PC-9 (cell line): ENCODE results near the gene HOXB3. TPM values are rescaled to one million over a fixed set of nuclear protein-coding genes. Genes with fewer than 3 reads are reported as not detected.
A peak's percentile ranks its signal among the peaks of the same experiment; 100 is the strongest.

Experiments used
- BruUV-seq: library from RNA; stranded (reverse); fragments of 400-500 nt; replicated peaks from 2 replicates; lab custom pipeline; 2021; lab: Mats Ljungman, UMichigan
- CTCF ChIA-PET: fragments of 300-600 bp; sonication (Branson Sonifier 250); formaldehyde crosslinking; loops from one replicate; lab custom pipeline; 2022; ENCODE audit warnings: antibody characterized with exemption; lab: Charles Lee
- POLR2A ChIA-PET: fragments of 300-600 bp; sonication (Branson Sonifier 250); formaldehyde crosslinking; loops from one replicate; lab custom pipeline; 2022; ENCODE audit warnings: antibody characterized with exemption; ENCODE audit not compliant: unreplicated experiment; lab: Charles Lee
- DNase-seq, 2 experiments: peaks; one replicate each; pipeline versions ENCODE4 v3.0.0 to v3.0.0-alpha.2; 2015 to 2022; ENCODE audit warnings: mixed read lengths in 1 of 2
- H2AFZ ChIP-seq: fragments of 200-600 bp; sonication (generic); 2 replicates; pipeline ENCODE4 v1.8.1; 2017; ENCODE audit warnings: antibody characterized with exemption
- H3F3A ChIP-seq: fragments of 200-600 bp; sonication (generic); 2 replicates; pipeline ENCODE4 v1.8.1; 2017; ENCODE audit warnings: antibody characterized with exemption, mild to moderate bottlenecking, low read depth; ENCODE audit not compliant: insufficient read depth
- H3K27ac ChIP-seq: fragments of 200-600 bp; sonication (generic); 2 replicates; pipeline ENCODE4 v1.6.1; 2016; ENCODE audit warnings: mixed run types
- H3K27me3 ChIP-seq: fragments of 200-600 bp; sonication (generic); 2 replicates; pipeline ENCODE4 v1.6.1; 2016; ENCODE audit warnings: low read depth, mixed run types; ENCODE audit not compliant: insufficient read depth
- H3K36me3 ChIP-seq: fragments of 200-600 bp; sonication (generic); 2 replicates; pipeline ENCODE4 v1.6.1; 2016; ENCODE audit warnings: low read depth, mixed run types
- H3K4me1 ChIP-seq: fragments of 200-600 bp; sonication (generic); replicated peaks from 2 replicates; pipeline ENCODE4 v1.6.1; 2016; ENCODE audit warnings: mixed run types; ENCODE audit not compliant: insufficient read depth
- H3K4me2 ChIP-seq: fragments of 200-600 bp; sonication (generic); 2 replicates; pipeline ENCODE4 v1.6.1; 2017; ENCODE audit warnings: mixed run types
- H3K4me3 ChIP-seq: fragments of 200-600 bp; sonication (generic); 2 replicates; pipeline ENCODE4 v1.6.1; 2016; ENCODE audit warnings: mixed run types
- H3K79me2 ChIP-seq: fragments of 200-600 bp; sonication (generic); 2 replicates; pipeline ENCODE4 v1.6.1; 2017; ENCODE audit warnings: low read depth, mixed run types
- H3K9me2 ChIP-seq: fragments of 200-600 bp; sonication (generic); 2 replicates; pipeline ENCODE4 v1.8.1; 2017; ENCODE audit warnings: mild to moderate bottlenecking; ENCODE audit not compliant: insufficient read depth
- H3K9me3 ChIP-seq: fragments of 200-600 bp; sonication (generic); 2 replicates; pipeline ENCODE4 v1.8.1; 2016; ENCODE audit warnings: low read depth; ENCODE audit not compliant: insufficient read depth
- H4K20me1 ChIP-seq: fragments of 200-600 bp; sonication (generic); 2 replicates; pipeline ENCODE4 v1.8.1; 2017; ENCODE audit not compliant: insufficient read depth
- CTCF ChIP-seq: fragments of 200-600 bp; sonication (generic); conservative IDR thresholded peaks from 2 replicates; pipeline ENCODE4 v1.6.1; 2017; ENCODE audit warnings: mixed run types, antibody characterized with exemption, mild to moderate bottlenecking, moderate library complexity
- EZH2 ChIP-seq: fragments of 200-600 bp; sonication (generic); IDR thresholded peaks from 2 replicates; pipeline ENCODE4 v1.8.0; 2017; ENCODE audit warnings: antibody characterized with exemption, low read depth
- intact Hi-C: fragments of 100-400 bp; cut with micrococcal nuclease; formaldehyde crosslinking; loops from one replicate; pipeline ENCODE4 v1.10.0; 2022; ENCODE audit not compliant: unreplicated experiment
- total RNA-seq: library from RNA; stranded (reverse); gene quantifications from 2 replicates; pipeline ENCODE4 v1.2.3, GENCODE V29; 2021

HOXB3 gene
- total RNA-seq, 1 experiment from 2014 or later = 19.1 TPM

- TF ChIP-seq EZH2 (no peak), CTCF (no peak)
- Histone ChIP-seq H3K27ac (no peak overlapping the region), H3K4me3 (no peak overlapping the region), H2AFZ (no peak overlapping the region), H3K27me3 (no peaks in the 10 kb centered on the region), H3K9me2 (no peaks in the 10 kb centered on the region), H3K36me3 (no peaks in the 10 kb centered on the region), H3K4me2 (no peak overlapping the region), H4K20me1 (no peaks in the 10 kb centered on the region), H3F3A (peaks cover 24% of the 10 kb centered on the region), H3K79me2 (no peaks in the 10 kb centered on the region), H3K9me3 (no peaks in the 10 kb centered on the region), H3K4me1 (peaks cover 22% of the 10 kb centered on the region)
- ChIA-PET CTCF (interaction anchor here (0.6 kb wide), 1 partner anchor 1818 kb away, joined by 3 read pairs; no protein-coding TSS in a partner anchor), POLR2A (interaction anchor here (0.7 kb wide), 1 partner anchor 53 kb away, joined by 3 read pairs; no protein-coding TSS in a partner anchor)
- intact Hi-C loops = no loop called here
- BruUV-seq = no TSS peak
- DNase-seq = no peak
These were observed 76.2 kb downstream of the HOXB3 start for GRCh38 chr17:48513666-48514455.

- H3K79me2 ChIP-seq = no peaks in the 10 kb centered on the region
- H3K36me3 ChIP-seq = no peaks in the 10 kb centered on the region
- peaks cover 24% of the 10 kb centered on the region for H3F3A ChIP-seq
- H2AFZ ChIP-seq = no peak overlapping the region
- H4K20me1 ChIP-seq = no peaks in the 10 kb centered on the region
- peaks cover 22% of the 10 kb centered on the region for H3K4me1 ChIP-seq
- H3K4me3 ChIP-seq = no peak overlapping the region
- H3K4me2 ChIP-seq = no peak overlapping the region
- CTCF ChIA-PET = interaction anchor here (0.6 kb wide), 1 partner anchor 1819 kb away, joined by 3 read pairs; no protein-coding TSS in a partner anchor
- POLR2A ChIA-PET = no interaction called here
- H3K9me3 ChIP-seq = no peaks in the 10 kb centered on the region
- intact Hi-C loops = no loop called here
- no TSS peak for BruUV-seq
- H3K27me3 ChIP-seq = no peaks in the 10 kb centered on the region
- H3K9me2 ChIP-seq = no peaks in the 10 kb centered on the region
- DNase-seq = no peak
- no peak overlapping the region for H3K27ac ChIP-seq
- no peak for TF ChIP-seq CTCF
- no peak for TF ChIP-seq EZH2
These were observed 76.9 kb downstream of the HOXB3 start for GRCh38 chr17:48513097-48513496.

- Histone ChIP-seq H3F3A (peaks cover 26% of the 10 kb centered on the region), H3K79me2 (no peaks in the 10 kb centered on the region), H3K36me3 (no peaks in the 10 kb centered on the region), H3K27ac (no peak overlapping the region), H3K9me3 (no peaks in the 10 kb centered on the region), H2AFZ (no peak overlapping the region), H3K27me3 (no peaks in the 10 kb centered on the region), H3K4me3 (no peak overlapping the region), H3K4me1 (peaks cover 29% of the 10 kb centered on the region), H4K20me1 (no peaks in the 10 kb centered on the region), H3K9me2 (no peaks in the 10 kb centered on the region), H3K4me2 (no peak overlapping the region)
- TF ChIP-seq EZH2 = no peak
- CTCF ChIA-PET = interaction anchor here (0.6 to 0.7 kb wide), 2 partner anchors 98 to 175 kb away, joined by 3 to 4 read pairs; no protein-coding TSS in a partner anchor
- no TSS peak for BruUV-seq
- intact Hi-C loops = no loop called here
- POLR2A ChIA-PET = no interaction called here
- peak in 1 of 2 experiments; percentile 84 for DNase-seq
These were observed 79.1 kb downstream of the HOXB3 start for GRCh38 chr17:48510761-48511604.
